HG03039 (cell line): ENCODE results near the gene PLA2G4D.

Experiments used
- ATAC-seq: cut with Tn5 transposase; IDR thresholded peaks from one replicate; pipeline ENCODE4 v1.9.1; 2021; ENCODE audit warnings: mild to moderate bottlenecking, moderate library complexity; ENCODE audit not compliant: unreplicated experiment

PLA2G4D gene

DNA sequence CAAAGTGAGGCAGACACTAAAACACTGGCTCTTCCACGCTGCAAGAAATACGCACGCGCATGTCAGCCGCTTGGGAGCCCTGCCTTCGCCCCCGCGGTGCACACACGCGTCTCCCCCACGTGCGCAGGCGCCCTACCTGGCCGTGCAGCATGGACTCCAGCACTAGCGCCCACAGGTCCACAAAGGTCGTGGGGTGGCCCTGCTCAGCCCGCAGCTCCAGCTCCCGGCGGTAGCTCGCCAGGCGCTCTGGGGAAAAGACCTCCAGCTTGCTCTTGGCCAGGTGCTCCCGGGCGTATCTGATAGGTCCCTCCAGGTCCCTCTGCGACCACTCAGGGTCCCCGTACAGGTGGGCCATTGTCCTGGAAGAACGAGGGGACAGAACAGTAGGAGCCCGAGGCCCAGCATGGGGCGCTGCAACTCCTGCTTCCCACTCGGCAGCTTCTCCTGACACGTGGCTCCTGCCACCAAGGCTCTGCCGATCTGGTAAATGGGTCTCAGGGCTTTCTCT lies 14.9 kb downstream of the PLA2G4D start:
- ATAC-seq = no peak

DNA sequence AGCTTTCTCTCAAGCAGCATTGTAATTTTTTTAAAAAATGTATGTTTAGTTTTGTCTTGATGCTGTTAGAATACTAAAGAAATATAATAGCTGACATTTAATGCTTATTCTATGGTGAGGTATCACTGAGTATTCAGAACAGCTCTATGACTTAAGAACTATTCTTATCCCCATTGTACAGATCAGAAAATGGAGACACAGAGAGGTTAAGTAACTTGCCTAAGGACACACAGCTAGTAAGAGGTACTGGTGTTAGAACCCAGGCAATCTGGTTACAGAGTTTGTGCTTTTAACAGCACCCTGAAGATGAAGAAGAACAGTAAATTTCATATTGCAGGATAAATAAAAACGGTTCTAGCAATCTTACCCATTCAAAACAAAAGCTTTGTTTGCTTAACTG lies 15.5 kb downstream of the PLA2G4D start:
- ATAC-seq = no peak

DNA sequence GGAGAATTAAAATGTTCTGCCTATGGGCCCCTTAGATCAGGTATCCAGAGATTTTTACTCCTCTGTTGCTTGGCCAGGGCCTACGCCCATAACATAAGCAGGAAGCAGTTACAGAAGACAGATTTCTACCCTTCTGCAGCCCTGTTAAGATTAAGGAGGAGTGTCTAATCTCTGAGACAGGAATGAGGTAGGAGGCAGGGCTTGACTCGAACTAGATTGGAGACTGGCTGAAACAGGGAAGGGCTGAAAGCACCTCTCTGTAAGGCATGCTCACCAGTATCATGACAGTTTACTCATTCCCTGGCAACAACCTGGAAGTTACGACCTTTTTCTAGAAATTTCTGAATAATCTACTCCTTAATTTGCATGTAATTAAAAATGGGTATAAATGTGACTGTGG lies 16.7 kb downstream of the PLA2G4D start:
- no peak for ATAC-seq

DNA sequence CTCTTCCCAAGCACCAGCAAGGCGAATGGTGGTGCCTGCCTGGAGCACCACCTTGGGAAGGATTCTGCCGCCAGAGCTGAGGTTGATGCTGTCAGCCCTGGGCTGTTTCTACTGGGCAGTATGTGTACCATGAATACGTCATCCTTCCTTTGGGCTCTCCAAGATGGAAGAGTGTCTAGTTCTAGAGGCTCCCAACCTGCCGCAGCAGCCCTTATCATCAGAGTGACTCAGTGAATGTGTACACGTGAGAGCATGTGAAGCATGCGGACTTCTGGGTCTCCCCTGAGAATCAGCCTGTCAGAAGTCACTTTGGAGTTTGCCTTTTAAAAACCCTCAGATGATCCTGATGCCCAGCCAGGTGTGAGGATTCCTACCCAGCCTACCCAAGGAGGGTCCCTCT lies 20.9 kb downstream of the PLA2G4D start:
- ATAC-seq = no peak

DNA sequence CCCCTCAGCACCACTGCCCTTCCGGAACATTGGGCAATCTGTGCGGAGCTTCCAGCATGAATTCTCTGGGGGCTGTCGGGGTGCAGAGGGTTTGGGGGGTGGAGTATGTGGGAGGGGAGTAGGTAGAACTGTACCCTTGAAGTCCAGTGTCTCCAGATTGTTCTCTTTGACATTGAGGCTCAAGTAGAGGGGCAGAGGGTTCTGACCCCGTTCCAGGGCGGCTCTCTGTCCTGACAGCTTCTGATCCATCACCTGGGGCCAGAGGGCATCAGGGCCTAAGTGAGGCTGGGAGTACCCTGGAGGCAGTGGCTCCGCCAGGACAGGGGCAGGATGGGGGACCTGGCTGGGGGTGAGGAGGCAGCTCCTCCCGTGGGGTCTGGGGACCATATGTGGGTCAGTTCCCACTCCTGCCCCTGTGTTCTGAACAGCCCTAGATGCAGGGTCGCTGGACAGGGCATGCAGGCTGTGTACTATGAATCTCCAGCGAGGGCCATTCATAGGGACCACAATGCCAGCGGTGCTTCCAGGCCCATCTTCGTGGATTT lies 22.1 kb downstream of the PLA2G4D start:
- ATAC-seq = no peak

DNA sequence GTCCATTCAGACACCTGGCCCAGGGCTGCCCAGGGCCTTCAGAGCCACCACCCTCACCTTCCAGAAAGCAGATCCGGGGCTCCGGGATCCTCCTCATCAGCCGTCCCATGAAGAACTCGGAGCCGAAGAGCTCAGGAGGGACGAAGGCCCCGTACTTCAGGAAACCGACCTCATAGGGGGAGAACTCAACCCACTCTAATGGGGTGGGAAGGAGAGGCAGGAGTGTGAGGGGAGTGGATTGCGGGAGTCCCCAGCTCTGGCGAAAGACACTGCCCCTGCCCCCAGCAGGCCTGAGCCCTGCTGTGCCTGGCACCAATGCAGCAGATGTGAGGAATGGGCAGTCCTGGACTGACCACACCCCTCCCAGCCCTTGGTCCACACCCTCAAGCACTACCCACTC lies 22.6 kb downstream of the PLA2G4D start:
- no peak for ATAC-seq

DNA sequence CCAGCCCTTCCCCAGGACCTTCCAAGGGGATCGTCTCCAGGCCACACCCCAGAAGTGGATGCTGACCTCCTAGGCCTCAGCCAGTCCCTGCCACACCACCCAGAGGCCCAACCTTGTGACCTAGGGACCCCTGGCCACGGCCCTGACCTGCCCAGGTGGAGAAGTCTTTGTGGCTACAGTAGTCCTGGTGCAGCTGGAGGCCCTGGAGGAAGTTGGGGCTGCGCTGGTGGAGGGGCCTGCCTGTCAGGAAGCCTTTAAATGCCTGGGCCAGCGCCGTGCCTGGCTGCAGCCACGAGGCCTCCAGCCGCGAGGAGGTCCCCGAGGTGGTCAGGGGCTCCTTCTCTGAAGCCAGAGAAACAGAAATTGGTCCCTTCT lies 23.4 kb downstream of the PLA2G4D start:
- no peak for ATAC-seq

DNA sequence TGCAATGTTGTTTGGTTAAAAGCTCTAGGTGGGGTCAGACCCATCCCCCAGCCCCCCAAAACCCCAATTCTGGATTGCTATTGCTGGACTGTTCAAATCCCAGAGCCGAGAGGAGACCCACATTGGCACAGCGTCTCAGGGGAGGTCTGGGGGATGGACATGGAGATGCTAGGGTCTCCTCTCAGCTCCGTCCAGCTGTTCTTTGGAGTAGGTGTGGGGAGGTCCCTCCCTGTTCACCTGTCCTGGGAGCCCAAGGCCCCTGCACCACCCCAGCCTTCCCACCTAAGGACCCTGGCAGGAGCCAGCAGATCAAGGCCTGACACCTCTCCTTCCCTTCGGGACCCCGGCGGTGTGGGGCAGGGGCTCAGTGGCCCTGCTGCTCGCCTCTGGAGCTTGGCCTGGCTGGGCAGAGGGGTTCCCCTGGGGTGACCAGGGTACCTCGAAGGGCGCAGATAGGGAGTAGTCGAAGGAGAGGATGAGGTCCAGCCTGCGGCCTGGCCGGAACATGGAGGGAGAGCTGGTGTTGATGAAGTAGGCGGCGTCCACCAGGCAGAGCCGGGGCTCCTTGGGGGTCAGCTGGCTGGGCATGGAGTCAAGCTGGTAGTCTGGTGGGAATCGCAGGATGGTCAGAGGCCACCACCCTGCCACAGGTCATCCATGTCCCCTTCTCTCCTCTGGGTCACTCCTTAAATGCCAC lies 23.9 kb downstream of the PLA2G4D start:
- ATAC-seq = no peak

DNA sequence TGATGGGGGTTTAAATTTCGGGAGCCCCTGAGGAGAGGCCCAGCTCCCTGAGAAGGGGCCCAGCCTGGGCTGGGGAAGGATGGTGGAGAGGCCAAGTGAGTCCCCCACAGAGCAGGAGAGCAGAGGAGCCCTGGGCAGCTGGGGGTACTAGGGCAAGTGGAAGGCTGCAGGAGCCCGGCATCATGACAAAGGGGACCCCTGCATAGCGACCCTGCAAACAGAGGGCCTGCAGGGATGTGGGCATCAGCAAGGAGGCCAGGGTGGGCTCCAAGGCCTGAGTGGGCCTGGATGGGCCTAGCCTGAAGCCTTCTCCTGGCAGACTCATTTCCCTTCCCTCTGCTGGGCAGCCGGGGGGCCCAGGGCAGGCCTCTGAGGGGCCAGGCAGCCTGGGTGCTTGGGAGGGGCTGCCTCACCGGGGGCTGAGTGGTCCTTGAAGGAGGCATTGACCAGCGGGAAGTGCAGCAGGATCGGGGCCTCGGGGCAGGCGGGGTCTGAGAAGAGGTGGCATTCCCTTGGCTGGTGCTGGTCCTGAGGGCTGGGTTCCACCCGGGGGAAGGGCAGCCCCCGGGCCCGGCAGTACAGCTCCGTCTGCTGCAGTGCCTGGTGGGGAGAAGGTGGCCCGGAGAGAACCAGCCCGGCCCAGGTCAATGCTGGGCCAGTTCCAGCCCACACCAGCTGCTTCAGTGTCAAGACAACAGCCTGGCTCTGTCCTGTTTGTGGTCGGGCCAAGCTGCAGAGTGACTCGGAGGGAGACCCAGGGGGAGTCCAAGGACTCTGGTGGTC lies 24.7 kb downstream of the PLA2G4D start:
- no peak for ATAC-seq

DNA sequence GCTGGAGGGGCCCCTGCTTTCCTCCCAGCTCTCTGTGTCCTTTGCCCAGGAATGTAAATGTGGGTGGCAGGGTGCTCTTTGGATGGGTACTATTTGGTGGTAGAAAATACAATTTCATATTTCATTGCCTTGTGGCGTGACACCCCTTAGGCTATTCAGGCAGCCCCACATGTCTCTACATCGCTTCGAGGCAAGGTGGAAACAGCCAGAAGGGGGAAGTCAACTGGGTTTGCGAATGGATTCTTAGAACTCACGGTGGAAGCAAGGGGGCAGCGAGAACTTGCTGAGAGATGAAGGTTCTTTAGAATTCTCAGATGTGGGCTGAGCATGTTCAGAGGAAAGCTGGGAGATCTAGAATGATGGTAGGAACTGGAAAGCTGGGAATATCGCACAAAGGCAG lies 25.3 kb downstream of the PLA2G4D start:
- ATAC-seq = no peak

DNA sequence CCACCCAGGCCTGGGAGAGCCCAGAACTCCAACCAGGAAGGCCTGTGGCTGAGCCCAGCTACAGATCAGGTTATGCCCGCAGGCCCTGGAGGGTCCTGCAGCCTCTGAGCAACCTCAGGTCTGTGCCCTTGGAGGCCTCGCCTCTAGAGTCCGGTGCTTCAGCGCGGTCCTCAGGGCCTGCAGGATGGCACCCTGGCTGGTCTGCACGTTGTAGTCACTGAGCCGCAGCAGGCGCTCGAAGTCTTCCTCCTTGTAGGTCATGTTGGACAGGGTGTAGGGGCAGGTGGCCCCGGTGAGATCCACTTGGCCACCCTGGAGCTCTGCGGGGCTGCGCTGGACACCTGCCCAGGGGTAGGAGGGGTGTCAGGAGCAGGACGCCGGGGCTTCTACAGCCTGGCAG lies 25.8 kb downstream of the PLA2G4D start:
- no peak for ATAC-seq

DNA sequence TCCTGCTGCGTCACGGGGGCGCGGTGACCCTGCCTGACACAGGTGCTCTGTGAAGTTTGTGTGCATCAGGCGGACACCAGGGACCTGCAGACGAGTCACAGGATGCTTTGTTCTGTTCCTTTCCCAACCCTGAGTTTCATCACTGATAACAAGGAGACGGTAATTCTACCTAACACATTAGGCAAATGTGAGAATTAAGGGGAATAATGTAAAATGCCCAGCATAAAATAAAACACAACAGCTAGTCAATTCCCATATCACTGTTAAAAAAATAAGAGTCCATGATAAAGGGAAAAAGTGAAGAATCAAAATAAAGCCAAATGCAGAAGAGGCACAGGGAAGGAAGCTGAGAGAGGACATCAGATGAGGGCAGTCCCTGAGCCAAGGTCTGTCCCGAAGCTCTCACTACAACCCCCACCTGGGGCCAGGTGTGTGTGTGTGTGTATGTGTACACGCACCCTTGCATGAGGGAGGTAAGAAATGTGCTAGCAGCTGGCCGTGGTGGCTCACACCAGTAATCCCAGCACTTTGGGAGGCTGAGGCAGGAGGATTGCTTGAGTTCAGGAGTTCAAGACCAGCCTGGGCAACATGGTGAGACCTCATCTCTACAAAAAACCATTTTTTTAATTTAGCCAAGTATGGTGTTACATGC lies 27.5 kb downstream of the PLA2G4D start:
- ATAC-seq = no peak

DNA sequence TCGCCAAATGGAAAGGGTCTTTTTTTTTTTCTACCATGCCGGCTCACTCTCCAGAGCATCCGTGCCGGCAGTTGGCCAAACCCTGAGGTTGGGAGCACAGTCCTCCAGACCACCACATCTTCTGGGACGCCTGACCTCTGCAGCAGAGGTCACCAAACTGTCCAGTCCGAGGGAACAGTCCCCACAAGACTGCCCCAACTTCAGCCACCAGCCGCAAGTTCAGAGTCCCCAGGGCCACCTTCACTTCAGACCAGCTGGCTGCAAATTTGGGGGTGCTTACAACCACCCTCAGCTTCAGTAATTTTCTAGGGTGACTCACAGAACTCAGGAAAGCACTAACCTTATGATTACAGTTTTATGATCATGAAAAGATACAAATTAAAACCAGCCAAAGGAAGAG lies 28.9 kb downstream of the PLA2G4D start:
- no peak for ATAC-seq

DNA sequence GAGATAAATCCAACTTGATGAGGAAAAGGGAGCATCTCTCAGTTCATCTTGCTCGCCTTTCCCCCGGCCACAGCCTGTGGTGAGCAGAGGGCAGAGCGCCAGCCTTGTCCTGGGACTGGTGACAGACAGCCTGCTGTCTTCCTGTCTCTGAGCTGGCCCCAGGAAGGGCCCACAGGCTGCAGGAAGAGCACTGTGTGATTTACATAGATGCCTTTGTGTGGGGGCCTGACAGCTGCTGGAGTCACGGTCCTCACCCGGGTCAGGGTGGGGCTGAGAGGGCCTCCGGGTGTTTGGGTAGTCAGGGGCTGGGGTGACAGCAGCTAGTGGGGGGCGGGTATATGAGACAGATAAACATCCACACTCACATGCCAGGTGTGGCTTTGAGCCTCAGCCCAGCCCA lies 29.3 kb downstream of the PLA2G4D start:
- no peak for ATAC-seq

DNA sequence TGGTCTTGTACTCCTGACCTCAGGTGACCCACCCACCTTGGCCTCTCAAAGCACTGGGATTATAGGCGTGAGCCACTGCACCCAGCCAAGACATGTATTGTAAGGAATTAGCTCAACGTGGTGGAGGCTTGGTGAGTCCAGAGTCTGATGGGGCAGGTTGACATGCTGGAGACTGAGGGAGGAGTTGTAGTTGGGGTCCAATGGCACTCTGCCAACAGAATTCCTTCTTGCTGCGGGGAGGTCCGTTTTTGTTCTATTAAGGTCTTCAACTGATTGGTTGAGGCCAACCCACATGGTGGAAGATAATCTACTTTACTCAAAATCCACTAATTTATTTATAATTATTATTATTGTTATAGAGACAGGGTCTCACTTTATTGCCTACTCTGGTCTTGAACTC lies 30.1 kb downstream of the PLA2G4D start:
- no peak for ATAC-seq

DNA sequence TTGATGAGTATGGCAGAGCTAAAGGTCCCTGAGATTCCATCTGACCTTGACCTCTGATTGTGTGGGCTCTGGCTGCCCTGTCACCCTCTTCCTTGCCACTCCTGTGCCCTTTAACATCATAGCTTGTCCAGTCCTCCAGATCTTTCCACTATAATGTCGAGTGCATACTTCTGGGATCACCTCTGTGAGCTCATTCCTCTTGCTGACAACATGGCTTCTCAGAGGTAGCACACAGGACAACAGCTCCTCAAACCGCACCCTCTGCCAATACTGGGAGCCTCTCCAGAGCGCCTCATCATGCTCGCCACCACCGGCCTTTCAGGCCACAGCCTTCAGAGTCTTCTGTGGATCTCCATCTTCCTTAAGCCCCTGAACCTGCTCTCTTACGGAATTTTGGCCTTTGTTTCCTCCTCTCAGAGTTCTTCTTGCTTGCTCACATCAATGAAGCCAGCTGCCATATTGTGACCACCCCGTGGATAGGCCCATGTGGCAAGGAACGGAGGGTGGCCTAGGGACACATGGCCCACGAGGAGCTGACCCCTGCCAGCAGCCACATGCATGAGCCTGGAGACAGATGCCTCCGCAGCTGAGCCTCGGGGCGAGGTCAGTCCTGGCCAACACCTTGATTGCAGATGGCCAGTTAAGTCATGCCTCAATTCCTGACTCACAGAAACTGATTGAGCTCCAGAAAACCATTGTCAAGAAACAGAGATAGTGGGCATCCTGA lies 31.1 kb downstream of the PLA2G4D start:
- ATAC-seq = no peak

DNA sequence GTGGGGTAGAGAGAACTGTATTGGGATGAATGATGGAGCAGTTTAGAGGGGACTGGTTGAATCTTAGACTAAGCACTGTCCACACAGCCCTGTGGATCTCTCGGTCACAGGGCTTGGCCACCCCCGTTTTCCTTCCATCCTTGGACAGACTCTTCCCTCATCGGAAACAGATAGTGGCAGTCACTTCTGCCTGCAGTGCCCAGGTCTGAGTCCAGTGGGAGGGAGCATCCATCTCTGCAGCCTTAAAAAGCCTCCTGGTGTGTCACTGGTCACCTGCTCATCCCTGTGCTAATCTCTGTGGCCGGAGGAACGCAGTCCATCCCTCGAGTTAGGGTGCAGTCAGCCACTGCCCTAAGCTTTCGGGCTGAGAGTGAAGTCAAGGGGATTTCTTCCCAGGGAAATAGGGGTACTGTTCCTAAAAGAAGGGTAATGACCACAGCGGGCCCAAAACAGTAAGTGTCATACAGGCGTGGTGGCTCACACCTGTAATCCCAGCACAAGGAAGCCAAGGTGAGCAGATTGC lies 32.0 kb downstream of the PLA2G4D start:
- ATAC-seq = no peak

DNA sequence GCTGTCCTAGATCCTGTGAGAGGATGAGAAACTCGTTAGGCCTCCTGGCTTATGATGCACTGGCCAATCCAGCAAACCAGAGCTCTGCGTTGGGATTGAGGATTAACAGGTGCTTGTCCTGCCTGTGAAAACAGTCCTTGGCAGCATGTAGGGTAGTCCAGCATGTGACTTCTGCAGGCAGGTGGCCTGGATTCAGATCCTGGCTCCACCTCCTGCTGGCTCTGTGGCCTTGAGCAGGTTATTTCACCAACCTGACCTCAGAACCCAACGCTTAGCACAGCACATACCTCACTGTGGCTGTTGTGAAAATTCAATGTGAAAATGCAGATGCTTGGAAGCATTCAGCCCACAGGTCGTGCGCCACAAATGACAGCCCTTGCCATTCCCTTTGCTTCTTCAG lies 33.6 kb downstream of the PLA2G4D start:
- no peak for ATAC-seq

DNA sequence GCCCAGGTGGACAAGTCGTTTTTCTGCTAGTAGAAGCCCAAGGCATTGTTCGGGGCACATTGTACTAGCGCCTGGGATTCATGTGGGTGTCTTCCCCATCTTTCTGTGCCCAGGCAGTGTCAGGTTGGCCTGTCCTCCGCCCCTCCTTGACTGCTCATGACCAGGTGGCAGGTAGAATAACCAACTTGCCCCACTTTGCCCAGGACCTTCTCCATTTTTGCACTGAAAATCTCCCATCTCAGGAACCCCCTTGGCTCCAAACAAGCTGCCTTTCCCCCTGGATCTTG lies 33.9 kb downstream of the PLA2G4D start:
- no peak for ATAC-seq

DNA sequence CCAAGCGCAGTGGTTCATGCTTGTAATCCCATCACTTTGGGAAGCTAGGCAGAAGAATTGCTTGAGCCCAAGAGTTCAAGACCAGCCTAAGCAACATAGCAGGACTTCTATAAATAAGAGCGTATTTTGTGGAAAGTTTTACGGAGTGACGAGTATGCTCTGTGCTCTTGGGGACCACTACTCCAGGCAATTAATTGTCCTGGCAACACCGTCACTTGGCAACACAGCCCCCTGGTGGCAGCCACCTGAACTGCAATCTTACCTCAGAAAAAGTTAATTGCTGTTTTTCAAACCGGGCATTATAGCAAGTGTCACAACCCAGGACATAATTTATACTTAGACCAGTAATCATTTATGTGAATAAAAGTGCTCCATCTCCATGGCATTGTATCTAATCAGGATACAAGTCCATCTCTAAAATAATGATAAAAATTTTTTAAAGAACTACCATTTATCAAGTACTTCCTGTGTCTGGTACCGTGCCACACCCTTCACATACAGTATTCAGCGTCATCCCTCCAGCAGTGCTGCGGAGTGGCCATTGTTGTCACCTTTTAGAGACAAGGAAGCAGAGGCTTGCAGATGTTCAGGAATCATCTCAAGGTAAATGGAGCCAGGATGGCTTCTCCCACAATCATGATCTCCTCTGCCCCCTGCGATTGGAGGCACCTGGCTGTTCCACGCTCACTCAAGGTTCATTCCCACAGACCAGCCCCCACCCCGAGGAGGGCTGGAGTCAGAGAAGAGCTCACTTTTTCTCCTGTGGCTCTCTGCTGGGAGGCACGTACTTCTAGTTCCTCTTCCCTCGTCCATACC lies 34.5 kb downstream of the PLA2G4D start:
- no peak for ATAC-seq
